ENCODE measurements around the gene NAV1.

Gene NAV1

GRCh38 chr1:201527879-201528278, 11.0 kb upstream of the NAV1 start:
- H2AFZ ChIP-seq (ENCODE audit: low read length) = no peak overlapping the region
- H3K27ac ChIP-seq (ENCODE audit: low read length) = no peak overlapping the region
- no peaks in the 10 kb centered on the region for H3K4me1 ChIP-seq (ENCODE audit: low read length)
- H3K79me2 ChIP-seq (ENCODE audit: low read length) = no peaks in the 10 kb centered on the region
- TF ChIP-seq CTCF (IDR thresholded peaks at IDR 0.05; ENCODE audit: low read length) = no peak
- no peak for TF ChIP-seq EZH2 (optimal IDR thresholded peaks at IDR 0.05; ENCODE audit: low read depth, low read length)
- no peak for TF ChIP-seq EZH2phosphoT487 (IDR thresholded peaks at IDR 0.05; ENCODE audit: low read length)
- no peaks in the 10 kb centered on the region for H4K20me1 ChIP-seq (ENCODE audit: insufficient read depth, low read length)
- H3K9me3 ChIP-seq (replicated peaks; ENCODE audit: insufficient read depth, low read length) = no peaks in the 10 kb centered on the region
- H3F3A ChIP-seq (ENCODE audit: insufficient read depth, low read length) = no peaks in the 10 kb centered on the region
- no peaks in the 10 kb centered on the region for H3K27me3 ChIP-seq (replicated peaks; ENCODE audit: insufficient read depth, low read length)
- no peak overlapping the region for H3K9ac ChIP-seq (ENCODE audit: low read length)
- H3K4me2 ChIP-seq (ENCODE audit: low read depth, low read length) = no peak overlapping the region
- no peak overlapping the region for H3K4me3 ChIP-seq (ENCODE audit: low read length)
- no peaks in the 10 kb centered on the region for H3K36me3 ChIP-seq (replicated peaks; ENCODE audit: insufficient read depth, low read length)
- DNase-seq = no peak
- no peaks in the 10 kb centered on the region for H3K9me2 ChIP-seq (replicated peaks; ENCODE audit: insufficient read depth, low read length)

GRCh38 chr1:201528631-201529252, 10.2 kb upstream of the NAV1 start:
- no peaks in the 10 kb centered on the region for H4K20me1 ChIP-seq (ENCODE audit: insufficient read depth, low read length)
- no peaks in the 10 kb centered on the region for H3K4me1 ChIP-seq (ENCODE audit: low read length)
- TF ChIP-seq EZH2 (optimal IDR thresholded peaks at IDR 0.05; ENCODE audit: low read depth, low read length) (no peak), CTCF (IDR thresholded peaks at IDR 0.05; ENCODE audit: low read length) (no peak), EZH2phosphoT487 (IDR thresholded peaks at IDR 0.05; ENCODE audit: low read length) (no peak)
- H3K9me2 ChIP-seq (replicated peaks; ENCODE audit: insufficient read depth, low read length) = no peaks in the 10 kb centered on the region
- no peaks in the 10 kb centered on the region for H3F3A ChIP-seq (ENCODE audit: insufficient read depth, low read length)
- no peaks in the 10 kb centered on the region for H3K9me3 ChIP-seq (replicated peaks; ENCODE audit: insufficient read depth, low read length)
- no peak overlapping the region for H3K9ac ChIP-seq (ENCODE audit: low read length)
- no peaks in the 10 kb centered on the region for H3K36me3 ChIP-seq (replicated peaks; ENCODE audit: insufficient read depth, low read length)
- no peak overlapping the region for H3K4me2 ChIP-seq (ENCODE audit: low read depth, low read length)
- H2AFZ ChIP-seq (ENCODE audit: low read length) = no peak overlapping the region
- DNase-seq = no peak
- H3K79me2 ChIP-seq (ENCODE audit: low read length) = no peaks in the 10 kb centered on the region
- H3K4me3 ChIP-seq (ENCODE audit: low read length) = no peak overlapping the region
- no peak overlapping the region for H3K27ac ChIP-seq (ENCODE audit: low read length)
- no peaks in the 10 kb centered on the region for H3K27me3 ChIP-seq (replicated peaks; ENCODE audit: insufficient read depth, low read length)

- no peaks in the 10 kb centered on the region for H3K36me3 ChIP-seq (replicated peaks; ENCODE audit: insufficient read depth, low read length)
- H3K9me3 ChIP-seq (replicated peaks; ENCODE audit: insufficient read depth, low read length) = no peaks in the 10 kb centered on the region
- no peaks in the 10 kb centered on the region for H3K27me3 ChIP-seq (replicated peaks; ENCODE audit: insufficient read depth, low read length)
- H2AFZ ChIP-seq (ENCODE audit: low read length) = no peak overlapping the region
- TF ChIP-seq EZH2 (optimal IDR thresholded peaks at IDR 0.05; ENCODE audit: low read depth, low read length) (no peak), CTCF (IDR thresholded peaks at IDR 0.05; ENCODE audit: low read length) (peak; percentile 90), EZH2phosphoT487 (IDR thresholded peaks at IDR 0.05; ENCODE audit: low read length) (no peak)
- no peaks in the 10 kb centered on the region for H3K4me1 ChIP-seq (ENCODE audit: low read length)
- H3K79me2 ChIP-seq (ENCODE audit: low read length) = no peaks in the 10 kb centered on the region
- H3K4me2 ChIP-seq (ENCODE audit: low read depth, low read length) = no peak overlapping the region
- no peaks in the 10 kb centered on the region for H3K9me2 ChIP-seq (replicated peaks; ENCODE audit: insufficient read depth, low read length)
- H4K20me1 ChIP-seq (ENCODE audit: insufficient read depth, low read length) = no peaks in the 10 kb centered on the region
- DNase-seq = peak; percentile 56
- no peak overlapping the region for H3K9ac ChIP-seq (ENCODE audit: low read length)
- H3F3A ChIP-seq (ENCODE audit: insufficient read depth, low read length) = no peaks in the 10 kb centered on the region
- H3K27ac ChIP-seq (ENCODE audit: low read length) = no peak overlapping the region
- H3K4me3 ChIP-seq (ENCODE audit: low read length) = no peak overlapping the region
Observed at GRCh38 chr1:201530741-201531531, 8.0 kb upstream of the NAV1 start.
